ENCODE measurements around the gene MNX1. TPM values are rescaled to one million over a fixed set of nuclear protein-coding genes. Genes with fewer than 3 reads are reported as not detected.

Gene MNX1
- total and polyA plus RNA-seq, 2 donors (not counting 3 experiments of a cell fraction or from before 2014, with no cell fraction given): not detected

DNA sequence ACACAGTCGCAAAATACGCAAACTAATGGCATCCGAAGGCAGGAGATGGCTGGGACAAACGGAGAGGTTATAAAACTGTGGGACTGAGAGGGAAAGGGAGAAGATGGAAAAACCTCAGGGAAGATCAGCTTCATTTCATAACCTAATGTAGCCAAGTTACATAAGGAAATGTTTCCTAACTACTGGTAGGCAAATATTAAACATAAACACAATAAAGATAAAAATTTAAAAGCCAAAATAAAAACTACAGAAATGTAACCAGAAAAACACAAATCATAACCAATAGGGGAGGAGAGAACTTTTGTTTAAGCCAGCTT is 13.1 kb upstream of the MNX1 start:
- H3K9ac ChIP-seq (replicated peaks; ENCODE audit: extremely low read depth, insufficient read depth, low read length): no peak overlapping the region
- no peaks in the 10 kb centered on the region for H3K79me2 ChIP-seq (ENCODE audit: control insufficient read depth, insufficient read depth, low read length)
- no peaks in the 10 kb centered on the region for H3K4me1 ChIP-seq (ENCODE audit: control insufficient read depth, extremely low read depth, insufficient read depth, low read length)
- ChIA-PET CTCF (no interaction called here), POLR2A (no interaction called here)
- H3K36me3 ChIP-seq (ENCODE audit: control insufficient read depth in 2 of 2, extremely low read depth in 1 of 2, insufficient read depth in 2 of 2, low read length in 2 of 2): no peaks in the 10 kb centered on the region
- H3K27ac ChIP-seq (ENCODE audit: insufficient read depth, low read depth, low read length): no peak overlapping the region
- intact Hi-C loops (cut with micrococcal nuclease) (no loop called here), dilution Hi-C loops (cut with MboI; ENCODE audit: extremely low pct_ligation_motif_present, low sequenced_read_pairs) (no loop called here)
- H3K9me1 ChIP-seq (replicated peaks; ENCODE audit: control insufficient read depth, extremely low read depth, insufficient read depth, low read length): no peaks in the 10 kb centered on the region
- no peaks in the 10 kb centered on the region for H3K9me3 ChIP-seq (replicated peaks; ENCODE audit: control insufficient read depth, insufficient read depth, low read length)
- DNase-seq (ENCODE audit: low read depth, low spot score) (no peak), FAIRE-seq (no peak)
- H2AFZ ChIP-seq (ENCODE audit: low read depth, low read length): no peak overlapping the region
- H3K4me2 ChIP-seq (ENCODE audit: insufficient read depth, low read length): no peak overlapping the region
- H3K27me3 ChIP-seq (ENCODE audit: control insufficient read depth in 2 of 2, insufficient read depth in 2 of 2, low read length in 2 of 2): peaks cover 71 to 77% of the 10 kb centered on the region in 2 experiments
- TF ChIP-seq MYC (IDR thresholded peaks at IDR 0.05; ENCODE audit: low read depth, low read length) (no peak), FOS (IDR thresholded peaks at IDR 0.05; ENCODE audit: borderline replicate concordance, insufficient read depth, low read length) (no peak), CTCF (IDR thresholded peaks at IDR 0.05; ENCODE audit: extremely low read depth in 1 of 2, insufficient read depth in 1 of 2, low read depth in 1 of 2, low read length in 2 of 2) (no peak), JUN (IDR thresholded peaks at IDR 0.05; ENCODE audit: borderline replicate concordance, insufficient read depth, insufficient read length, low read depth) (no peak), POLR2AphosphoS5 (IDR thresholded peaks at IDR 0.05; ENCODE audit: insufficient read depth, low read depth, low read length) (no peak)
- TF ChIP-seq, protein P1, sequence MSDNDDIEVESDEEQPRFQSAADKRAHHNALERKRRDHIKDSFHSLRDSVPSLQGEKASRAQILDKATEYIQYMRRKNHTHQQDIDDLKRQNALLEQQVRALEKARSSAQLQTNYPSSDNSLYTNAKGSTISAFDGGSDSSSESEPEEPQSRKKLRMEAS (IDR thresholded peaks at IDR 0.05; ENCODE audit: insufficient read depth, insufficient read length): no peak
- no TSS peak for BruUV-seq (replicated peaks)
- H3K4me3 ChIP-seq (replicated peaks in 1 of 3; ENCODE audit: insufficient read depth in 1 of 3, low read depth in 1 of 3, low read length in 3 of 3): no peak overlapping the region
- H4K20me1 ChIP-seq (replicated peaks; ENCODE audit: control insufficient read depth, extremely low read depth, insufficient read depth, low read length): no peaks in the 10 kb centered on the region

Measured in endothelial cell of umbilical vein (primary cell).